HL-60/S4 treated with phorbol 12-myristate 13-acetate at 8.2 ng/mL for 4 days and 3 days (cell line): ENCODE data around the gene SLC6A17.

Experiments
- in situ Hi-C: fragments of 300-500 bp; cut with MboI; formaldehyde crosslinking; loops from 2 replicates; pipeline ENCODE4 v1.15.0; 2022; ENCODE audit warnings: low sequenced_read_pairs

Gene SLC6A17

DNA sequence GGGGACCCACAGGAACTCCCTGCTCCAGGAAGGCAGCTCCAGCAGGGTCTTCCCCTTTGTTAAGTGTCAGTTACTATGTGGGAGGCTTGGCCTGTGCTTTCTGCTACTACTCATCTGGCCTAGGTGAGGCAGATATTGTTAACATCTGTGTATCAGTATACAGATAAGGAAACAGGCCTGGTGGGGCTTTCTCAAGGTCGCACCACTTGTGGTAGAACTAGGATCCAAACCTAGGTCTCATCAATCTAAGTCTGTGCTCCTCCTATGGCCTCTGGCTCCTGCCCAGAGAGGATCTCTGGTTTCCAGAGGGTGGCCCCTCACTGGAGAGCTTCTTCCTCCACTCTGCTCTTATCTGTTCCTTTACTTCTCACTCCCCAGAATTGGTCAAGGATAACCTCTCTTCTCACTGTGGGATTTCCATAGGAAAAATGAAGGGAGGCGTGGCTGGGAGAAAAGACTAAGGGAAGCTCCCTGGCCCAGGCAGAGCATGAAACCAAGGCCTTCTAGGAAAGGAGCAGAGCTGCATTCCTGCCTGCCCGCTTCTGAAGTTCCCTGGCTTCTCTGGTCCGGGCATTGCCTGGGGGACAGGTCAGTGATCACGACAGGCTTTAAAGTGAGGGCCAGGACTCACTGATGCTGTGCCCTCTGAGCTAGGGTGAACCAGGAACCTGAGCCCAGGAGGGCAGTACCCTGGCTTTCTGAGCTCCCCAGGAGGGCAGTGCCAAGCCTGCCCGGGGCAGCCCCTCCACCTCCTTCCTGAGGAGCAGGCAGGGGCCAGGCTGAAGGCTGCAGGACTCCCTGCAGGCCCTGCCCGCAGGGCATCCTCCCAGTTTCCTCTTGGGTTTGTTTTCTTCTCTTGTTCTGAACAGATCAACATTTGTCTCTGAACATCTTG lies 65.6 kb downstream of the SLC6A17 start:
- in situ Hi-C loops, result no loop called here

DNA sequence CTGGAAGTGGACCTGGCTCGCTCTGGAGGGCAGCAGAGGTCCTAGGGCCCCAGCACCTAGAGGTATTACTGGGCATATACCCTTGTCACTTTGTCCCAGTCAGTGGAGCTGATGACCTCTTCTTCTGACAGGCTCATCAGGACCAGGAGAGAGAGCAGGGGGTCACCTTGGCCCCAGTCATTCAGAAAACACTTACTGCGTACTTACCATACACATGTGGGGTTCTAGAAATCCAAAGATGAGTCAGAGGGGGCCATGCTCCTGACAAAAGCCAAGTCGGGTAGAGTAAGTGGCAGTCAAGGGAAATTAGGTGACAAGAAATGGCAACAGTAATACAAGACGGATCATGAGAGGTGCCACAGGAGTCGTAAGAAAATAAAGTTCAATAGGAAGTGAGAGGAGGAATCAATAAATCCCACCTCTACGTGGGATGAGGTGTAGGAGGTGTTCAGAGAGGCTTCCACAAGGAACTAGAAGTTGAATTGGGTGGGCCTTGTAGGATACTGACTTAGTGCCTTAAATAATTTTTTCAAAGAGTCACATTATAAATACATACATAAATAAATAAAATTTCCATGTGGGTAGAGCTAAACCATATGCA lies 66.7 kb downstream of the SLC6A17 start:
- in situ Hi-C loops, result no loop called here

DNA sequence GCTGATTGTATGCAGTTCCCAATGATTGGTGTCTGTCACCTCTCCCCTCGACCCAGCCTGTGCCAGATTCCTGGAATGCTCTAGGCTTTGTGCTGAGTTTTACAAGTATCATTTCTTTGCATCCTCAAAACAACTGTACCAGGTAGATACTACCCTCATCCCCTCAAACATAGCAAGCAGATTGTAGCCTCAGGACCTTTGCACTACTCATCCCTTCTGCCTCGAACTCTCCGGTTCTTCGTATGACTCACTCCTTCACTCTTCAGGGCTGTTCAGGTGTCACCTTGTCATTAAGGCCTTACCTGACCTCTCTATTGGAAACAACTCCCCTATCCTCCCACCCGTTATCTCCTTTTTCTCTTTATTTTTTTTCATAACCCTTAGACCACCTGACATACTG lies 67.8 kb downstream of the SLC6A17 start:
- in situ Hi-C loops, result no loop called here

DNA sequence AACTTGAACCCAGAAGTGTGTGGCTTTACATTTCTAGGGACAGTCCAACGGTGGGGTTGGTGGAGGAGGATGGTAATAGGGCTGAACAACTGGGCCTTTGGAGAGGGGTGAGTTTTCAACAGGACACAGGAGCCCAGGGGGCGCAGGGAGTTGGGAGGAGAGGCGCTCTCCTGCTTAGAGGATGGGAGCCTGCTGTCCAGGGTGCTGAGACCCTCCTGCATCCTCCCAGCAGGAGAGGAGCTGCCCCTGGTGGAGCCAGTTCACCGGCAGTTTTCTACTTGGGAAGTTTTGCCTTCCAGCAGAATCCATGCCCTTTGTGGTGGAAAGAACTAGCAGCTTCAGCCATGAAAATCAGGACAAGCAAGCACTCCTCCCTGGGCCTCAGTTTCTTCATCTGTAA lies 68.4 kb downstream of the SLC6A17 start:
- in situ Hi-C loops, result no loop called here

DNA sequence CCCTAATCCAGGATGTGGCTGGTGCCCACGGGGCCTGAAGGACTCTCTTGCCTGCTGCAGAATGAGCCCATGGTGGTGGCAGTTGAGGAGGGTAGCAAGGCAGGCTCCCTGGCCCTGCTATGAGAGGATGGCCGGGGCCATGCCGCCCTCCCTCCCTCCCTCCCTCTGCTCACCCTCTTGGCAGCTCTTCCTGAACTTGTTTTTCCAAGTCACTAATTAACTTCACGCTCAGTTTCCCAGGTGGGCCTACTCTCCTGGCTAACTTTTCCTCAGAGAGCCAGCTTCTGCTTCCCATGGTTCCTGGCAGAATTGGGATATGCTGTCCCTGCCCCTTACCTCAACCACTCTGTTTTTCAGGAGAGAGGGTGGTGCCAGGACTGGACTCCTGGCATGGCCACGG lies 70.0 kb downstream of the SLC6A17 start:
- in situ Hi-C loops, result no loop called here

DNA sequence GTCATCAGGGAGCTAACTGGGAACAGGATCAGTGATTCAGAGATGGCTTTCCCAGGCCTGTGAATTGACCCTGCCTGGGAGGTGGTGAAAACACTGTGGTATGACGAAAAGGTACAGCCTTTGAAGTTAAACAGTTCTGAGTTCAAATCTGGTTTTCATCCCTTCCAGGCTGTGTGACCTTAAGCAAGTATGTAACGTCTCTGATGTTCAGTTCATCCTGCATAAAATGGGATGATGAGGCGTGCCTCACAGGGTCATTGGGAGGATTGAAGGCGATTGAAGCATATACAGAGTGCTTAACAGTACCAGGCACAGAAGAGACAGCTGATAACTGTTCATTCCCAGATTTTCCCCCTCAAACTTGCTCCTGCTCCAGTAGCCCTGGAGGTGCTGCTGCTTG lies 70.8 kb downstream of the SLC6A17 start:
- in situ Hi-C loops, result no loop called here

DNA sequence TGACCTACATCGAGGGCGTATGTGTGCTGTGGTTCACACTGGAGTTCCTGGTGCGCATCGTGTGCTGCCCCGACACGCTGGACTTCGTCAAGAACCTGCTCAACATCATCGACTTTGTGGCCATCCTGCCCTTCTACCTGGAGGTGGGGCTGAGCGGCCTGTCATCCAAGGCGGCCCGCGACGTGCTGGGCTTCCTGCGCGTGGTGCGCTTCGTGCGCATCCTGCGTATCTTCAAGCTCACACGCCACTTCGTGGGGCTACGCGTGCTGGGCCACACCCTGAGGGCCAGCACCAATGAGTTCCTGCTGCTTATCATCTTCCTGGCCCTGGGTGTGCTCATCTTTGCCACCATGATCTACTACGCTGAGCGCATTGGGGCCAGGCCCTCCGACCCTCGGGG lies 72.8 kb downstream of the SLC6A17 start:
- in situ Hi-C loops, result no loop called here

DNA sequence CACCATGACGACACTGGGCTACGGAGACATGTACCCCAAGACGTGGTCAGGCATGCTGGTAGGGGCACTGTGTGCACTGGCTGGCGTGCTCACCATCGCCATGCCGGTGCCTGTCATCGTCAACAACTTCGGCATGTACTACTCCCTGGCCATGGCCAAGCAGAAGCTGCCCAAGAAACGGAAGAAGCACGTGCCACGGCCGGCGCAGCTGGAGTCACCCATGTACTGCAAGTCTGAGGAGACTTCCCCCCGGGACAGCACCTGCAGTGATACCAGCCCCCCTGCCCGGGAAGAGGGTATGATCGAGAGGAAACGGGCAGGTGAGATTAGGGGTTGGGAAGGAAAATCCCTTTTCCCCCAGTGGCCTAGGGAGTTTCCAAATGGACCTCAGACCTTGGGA lies 73.3 kb downstream of the SLC6A17 start:
- in situ Hi-C loops, result no loop called here

DNA sequence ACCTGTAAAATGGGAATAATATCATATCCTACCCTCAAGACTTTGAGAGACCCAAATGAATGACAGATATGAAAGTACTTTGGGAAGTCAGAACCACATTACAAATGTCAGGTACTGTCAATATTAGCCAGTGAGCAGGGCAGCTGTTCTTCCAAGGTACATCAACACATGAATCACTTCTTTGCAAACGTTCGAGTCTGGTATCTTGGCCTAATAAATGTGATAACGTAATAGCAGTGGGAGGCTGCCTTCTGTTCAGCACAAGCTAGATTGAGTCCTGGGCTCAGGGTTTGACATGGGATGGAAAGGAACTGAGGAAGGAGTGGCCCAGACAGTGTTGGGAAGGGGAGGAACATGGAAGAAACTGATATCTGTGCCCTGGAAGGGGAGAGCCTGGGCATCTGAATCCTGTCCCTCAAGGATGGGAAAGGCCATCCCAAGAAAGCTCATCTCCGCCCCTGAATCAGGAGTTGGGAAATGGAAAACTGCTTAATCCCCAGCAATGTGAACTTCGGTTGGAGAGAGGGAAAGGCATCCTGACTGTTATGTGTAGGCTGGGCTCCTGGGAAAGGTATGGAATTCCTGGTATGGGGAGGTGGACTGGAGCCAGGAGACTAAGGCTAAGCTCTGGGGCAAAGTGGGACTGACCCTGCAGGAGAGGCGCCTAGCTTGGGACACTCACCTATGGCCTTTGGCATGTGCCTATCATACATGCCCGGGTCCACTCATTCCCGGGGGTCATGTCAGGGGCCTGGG lies 74.1 kb downstream of the SLC6A17 start:
- in situ Hi-C loops, result no loop called here

DNA sequence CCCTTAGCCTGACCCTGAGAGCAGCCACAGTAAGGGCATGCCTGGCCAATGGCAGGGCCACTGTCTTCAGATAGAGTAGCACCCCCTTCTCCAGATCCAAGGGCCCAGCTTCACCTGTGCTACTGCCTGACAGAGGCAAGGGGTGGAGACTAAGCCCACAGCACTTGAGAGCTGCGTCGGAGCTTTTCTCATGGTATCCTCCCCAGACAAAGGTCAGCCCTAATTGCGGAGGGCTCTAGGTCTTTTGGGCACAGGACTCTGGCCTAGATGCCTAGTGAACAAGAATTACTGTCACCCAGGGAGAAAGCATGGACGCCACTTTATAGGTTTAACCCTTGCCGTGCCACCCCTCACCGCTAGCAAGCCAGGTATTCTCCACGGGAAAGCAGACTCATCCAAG lies 74.9 kb downstream of the SLC6A17 start:
- in situ Hi-C loops, result no loop called here

DNA sequence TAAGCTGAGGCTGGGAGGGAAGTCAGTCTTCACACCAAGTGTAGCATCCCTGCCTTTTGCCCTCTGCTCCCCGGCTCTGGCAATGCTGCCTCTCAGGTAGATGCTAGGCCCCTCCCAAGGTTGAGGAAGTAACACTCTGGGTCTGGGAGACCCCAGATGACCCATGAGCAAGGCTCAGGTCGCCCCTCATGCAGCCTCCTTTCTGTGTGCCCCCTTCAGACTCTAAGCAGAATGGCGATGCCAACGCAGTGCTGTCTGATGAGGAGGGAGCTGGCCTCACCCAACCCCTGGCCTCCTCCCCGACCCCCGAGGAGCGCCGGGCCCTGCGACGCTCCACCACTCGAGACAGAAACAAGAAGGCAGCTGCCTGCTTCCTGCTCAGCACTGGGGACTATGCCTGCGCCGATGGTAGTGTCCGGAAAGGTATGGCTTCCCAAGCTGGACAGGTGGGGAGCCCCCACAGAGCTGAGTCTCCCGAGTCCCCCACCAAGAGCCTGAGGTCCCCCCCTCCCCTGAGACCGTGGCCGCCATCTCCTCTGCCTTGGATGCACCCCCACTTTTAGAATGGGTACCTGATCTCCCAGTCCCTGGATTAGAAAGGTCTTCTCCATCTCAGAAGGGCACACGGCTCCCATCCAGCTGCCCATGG lies 75.6 kb downstream of the SLC6A17 start:
- in situ Hi-C loops, result no loop called here

DNA sequence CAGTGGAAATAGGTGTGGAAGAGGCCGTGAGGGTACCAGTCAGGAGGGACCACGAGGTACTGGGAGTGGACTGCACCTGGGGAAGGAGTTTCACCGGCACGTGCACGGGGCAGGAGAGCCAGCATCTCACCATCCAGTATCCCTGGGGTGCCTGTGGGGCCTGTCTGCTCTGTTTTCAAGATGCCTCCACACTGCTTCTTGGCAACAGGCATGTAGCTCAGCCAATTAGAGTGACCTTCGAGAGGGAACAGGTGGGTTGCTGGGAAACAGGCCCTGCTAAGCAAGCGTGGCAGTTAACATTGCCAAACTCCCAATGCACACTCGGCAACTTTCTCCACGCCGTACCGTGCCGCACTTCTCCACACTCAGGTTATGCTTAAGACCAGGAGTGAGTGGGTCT lies 77.5 kb downstream of the SLC6A17 start:
- in situ Hi-C loops, result no loop called here

DNA sequence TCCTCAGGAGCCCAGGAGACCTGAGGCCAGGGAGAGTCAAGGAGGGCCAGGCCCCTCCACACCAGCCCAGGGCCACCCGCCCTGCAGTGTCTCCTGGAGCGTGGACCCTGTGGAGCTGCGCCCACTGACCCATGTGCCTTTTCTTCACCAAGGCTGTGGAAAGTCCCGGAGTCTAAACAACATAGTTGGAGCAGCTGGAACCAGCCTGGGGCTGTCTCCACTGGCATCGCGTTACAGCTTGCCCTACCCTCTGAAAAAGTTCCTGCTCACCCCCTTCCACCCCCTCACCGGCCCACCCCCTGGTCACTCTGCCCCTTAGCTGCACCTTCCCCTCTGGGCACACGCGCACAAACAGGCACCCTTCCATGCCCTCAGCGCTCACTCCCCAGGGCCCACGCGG lies 78.1 kb downstream of the SLC6A17 start:
- in situ Hi-C loops, result no loop called here

DNA sequence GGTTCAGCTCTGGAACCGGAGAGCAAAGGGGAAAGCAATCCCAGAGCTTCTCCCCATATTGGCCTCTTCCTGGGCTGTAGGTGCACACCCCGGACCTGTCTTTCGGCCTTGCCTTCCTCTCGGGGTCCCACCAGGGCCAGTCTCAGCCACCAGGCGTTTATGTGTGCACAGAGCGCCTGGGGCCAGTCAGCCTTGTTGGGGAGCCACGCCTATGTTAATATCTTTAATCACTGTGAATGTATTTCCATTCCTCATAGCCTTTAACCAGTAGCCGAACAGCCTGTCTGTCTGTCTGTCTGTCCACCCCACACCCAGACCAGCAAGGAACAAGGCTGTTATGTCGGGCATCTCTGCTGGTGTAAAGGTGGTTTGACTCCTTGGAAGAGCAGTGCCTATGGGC lies 78.6 kb downstream of the SLC6A17 start:
- in situ Hi-C loops, result no loop called here

DNA sequence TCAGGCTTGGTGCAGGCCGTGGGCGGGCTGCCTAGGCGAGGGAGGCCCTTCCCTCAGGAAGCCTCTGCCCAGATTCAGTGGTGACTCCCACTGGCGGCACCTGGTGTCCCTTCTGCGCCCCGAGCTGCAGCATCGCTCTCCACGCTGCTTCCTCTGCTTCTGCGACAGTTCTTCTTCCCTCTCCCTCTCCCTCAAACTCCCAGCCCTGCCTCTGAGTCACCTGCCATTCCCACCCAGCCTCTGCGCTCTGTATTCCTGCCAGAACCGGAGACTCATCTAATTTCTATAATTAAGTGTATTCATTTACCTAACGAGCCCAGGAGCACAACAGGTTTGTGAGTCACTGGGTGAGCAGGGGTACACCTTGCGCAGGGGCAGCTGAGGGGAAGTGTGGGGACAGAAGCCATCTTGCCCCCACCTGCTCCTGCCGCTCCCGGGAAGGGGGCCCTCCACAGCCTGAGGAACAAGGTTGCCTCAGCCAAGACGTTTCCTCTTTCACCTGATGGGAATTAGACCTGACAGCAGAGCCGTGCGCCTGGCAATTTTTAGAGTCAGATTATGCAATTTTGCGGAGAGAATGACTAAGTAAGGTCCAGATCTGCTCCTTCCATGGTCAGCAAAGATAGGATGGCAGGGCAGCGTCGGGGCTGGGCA lies 79.2 kb downstream of the SLC6A17 start:
- in situ Hi-C loops, result no loop called here

DNA sequence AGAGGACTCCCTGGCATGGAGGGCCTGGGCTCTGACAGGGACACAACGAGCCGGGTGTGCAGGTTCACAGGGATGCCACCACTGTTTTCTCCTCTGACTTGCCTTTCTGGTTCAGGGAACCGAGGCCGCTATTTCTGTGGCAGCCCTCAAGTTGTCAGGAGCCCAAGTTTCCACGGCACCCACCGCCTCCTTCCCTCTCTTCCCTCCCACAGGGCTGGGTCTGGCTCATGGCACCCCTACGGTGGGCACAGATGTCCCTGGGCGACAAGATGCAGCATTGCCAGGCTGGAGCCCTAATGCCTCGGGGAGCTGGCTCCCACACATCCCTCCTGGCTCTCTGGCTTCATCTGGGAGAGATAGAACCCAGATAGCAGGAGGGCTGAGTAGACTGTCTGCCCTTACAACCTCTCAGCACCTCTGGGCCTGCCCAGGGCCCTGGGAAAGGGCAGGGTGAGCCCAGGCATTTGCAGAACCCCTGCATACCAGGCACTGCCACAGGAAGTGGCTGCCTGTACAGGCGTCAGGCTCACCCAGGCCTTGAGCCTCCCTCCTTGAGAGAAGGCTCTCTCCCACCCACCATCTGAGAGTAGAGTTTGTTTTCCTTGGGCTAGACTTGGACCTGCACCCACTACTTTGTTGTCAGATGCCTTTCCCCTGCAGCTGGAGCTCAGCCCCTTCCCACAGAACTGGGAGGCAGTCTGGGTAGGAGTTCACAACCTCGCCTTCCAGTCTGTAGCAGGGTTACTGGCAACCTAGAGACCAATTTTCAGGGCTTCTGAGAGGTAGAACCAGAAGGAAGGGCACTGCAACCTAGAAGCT lies 80.3 kb downstream of the SLC6A17 start:
- in situ Hi-C loops, result no loop called here

DNA sequence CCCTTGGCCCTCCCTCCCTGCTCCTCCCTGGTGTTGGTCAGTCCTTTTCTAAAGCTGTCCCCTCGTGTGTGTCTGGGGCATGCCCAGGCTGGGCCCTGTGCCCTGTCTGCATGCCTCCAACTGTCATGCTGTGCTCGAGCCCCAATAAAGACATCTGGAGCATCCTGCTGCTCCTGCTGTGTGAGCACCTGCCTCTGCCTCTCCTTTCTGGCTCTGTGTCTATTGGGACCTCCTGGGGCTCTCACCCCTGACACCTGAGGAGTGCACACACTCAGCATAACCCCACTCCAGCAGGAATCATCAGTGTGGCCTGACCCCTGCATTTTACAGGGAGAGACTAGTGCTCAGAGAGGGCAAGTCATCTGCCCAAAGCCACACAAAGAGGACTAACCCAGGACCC lies 83.6 kb downstream of the SLC6A17 start:
- in situ Hi-C loops, result no loop called here

DNA sequence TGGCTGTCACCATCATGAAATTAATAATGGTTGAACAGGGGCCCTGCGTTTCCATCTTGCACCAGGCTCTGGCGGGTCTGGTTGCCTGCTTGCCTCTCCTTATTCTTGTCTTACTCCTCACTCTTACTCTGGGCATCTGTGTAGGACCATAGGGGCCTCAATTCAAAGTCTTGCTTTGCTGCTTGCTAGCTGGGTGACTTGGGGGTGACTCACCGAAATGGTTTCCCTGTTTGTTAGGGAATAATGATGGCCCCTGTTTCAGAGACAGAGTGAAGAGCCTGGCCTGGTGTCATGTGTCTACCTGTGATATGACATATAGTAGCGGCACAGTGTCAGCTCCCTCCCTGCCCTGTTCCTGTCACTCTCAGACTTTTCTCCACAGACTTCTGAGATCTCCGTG lies 84.4 kb downstream of the SLC6A17 start:
- in situ Hi-C loops, result no loop called here

DNA sequence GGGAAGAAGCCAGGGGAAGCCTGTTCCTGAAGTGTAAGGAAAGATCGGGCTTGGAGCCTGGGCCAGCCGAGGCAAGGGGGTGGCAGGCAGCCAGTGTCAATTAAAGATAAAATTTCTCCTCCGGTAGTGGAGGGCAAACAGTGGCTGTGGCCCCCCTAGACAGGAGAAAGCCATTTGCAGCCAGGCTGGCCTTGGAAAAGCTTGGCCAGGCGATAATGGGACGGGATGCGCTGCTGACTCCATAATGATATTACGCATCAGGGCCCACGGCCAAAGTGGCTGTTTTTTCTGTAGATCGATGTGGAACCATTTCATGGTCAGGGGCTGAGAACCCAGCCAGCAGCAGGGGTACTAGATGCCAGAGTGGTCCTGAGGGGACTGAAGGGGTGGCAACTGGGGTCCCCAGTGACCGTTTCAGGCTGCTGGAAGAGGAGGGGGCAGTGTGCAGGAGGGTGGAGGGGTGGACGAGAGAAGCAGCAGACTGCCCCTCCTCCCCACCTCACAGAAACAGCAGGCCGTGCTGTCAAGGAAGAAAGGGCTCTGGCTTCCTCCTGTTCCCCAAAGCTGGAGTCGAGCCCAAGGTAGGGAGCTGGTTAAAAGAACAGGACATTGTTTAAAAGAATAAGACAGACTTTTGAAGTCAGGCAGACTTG lies 85.0 kb downstream of the SLC6A17 start:
- in situ Hi-C loops, result no loop called here
